K562 (cell line): ENCODE results near the gene ALOX5.
A peak's percentile ranks its signal among the peaks of the same experiment; 100 is the strongest.

Source experiments
- BCL6 ChIP-seq: fragments of 250-450 bp; sonication (Bioruptor Pico); IDR thresholded peaks from 2 replicates; pipeline ENCODE4 v1.4.0; 2020
- POLR2A ChIP-seq: fragments of 450-650 bp; conservative IDR thresholded peaks from 2 replicates; pipeline ENCODE4 v1.6.1; 2016
- RCOR1 ChIP-seq, 2 experiments: IDR thresholded peaks; 2 replicates each; pipeline ENCODE4 v1.6.1; 2012; ENCODE audit warnings: low read depth in 2 of 2, low read length in 2 of 2, borderline replicate concordance in 1 of 2, improper control_type of control experiment in 1 of 2
- SIN3B ChIP-seq: fragments of 450-650 bp; IDR thresholded peaks from 2 replicates; pipeline ENCODE4 v1.6.1; 2017; ENCODE audit warnings: low read depth, mild to moderate bottlenecking, moderate library complexity
- SREBF2 ChIP-seq: sonication (generic); formaldehyde crosslinking; IDR thresholded peaks from 2 replicates; pipeline ENCODE4 v1.4.0; 2020; ENCODE audit warnings: mild to moderate bottlenecking, missing genetic modification reagents
- SRF ChIP-seq, 2 experiments: fragments of 250-450, 450-650 bp in 1 of 2; sonication (Bioruptor Pico) in 1 of 2; sonication (generic) in 1 of 2; formaldehyde crosslinking; IDR thresholded peaks; 2 replicates each; pipeline versions ENCODE4 v1.5.0 to v1.5.1; 2020 to 2022; ENCODE audit warnings: mild to moderate bottlenecking in 1 of 2, missing genetic modification reagents in 1 of 2

GRCh38 chr10:45437587-45438465 is 63.8 kb downstream of the ALOX5 start:
- TF ChIP-seq BCL6 (CRISPR knock-in tag) (0 out of 2 replicates have a peak, but pooled peaks have one; percentile 37), SREBF2 (no peak), RCOR1 (IDR thresholded peaks at IDR 0.05; ENCODE audit: borderline replicate concordance in 1 of 2, low read depth in 2 of 2, low read length in 2 of 2) (peak in 1 of 2 experiments; percentile 56; a peak in 1 of 4 replicates), POLR2A (no peak), SIN3B (peak; percentile 29; the same call in 1 of the 2 replicates), SRF (CRISPR knock-in tag; IDR thresholded peaks at IDR 0.05) (peak; percentile 86 to 98; a peak in 3 of 4 replicates)
